Measurements from ENCODE around the gene PTGFR. TPM values are rescaled to one million over a fixed set of nuclear protein-coding genes. Genes with fewer than 3 reads are reported as not detected.

The PTGFR gene
- total and polyA plus RNA-seq, 10 of the 15 experiments (the other 5 are each of a cell fraction or from before 2014, with no cell fraction given), result not detected

GRCh38 chr1:78527706-78528105 lies 36.9 kb downstream of the PTGFR start:
- POLR2A ChIA-PET, result no interaction called here
- Histone ChIP-seq H2AFZ (ENCODE audit: control insufficient read depth, low read depth, low read length) (no peak overlapping the region), H3K4me1 (ENCODE audit: control insufficient read depth, insufficient read depth, low read length) (no peaks in the 10 kb centered on the region), H3K79me2 (ENCODE audit: control insufficient read depth, insufficient read depth, low read length) (no peaks in the 10 kb centered on the region), H3K4me2 (ENCODE audit: control insufficient read depth, insufficient read depth) (no peak overlapping the region), H3K27ac (ENCODE audit: control insufficient read depth, insufficient read depth) (no peak overlapping the region), H3K4me3 (no peak overlapping the region), H3K9me3 (replicated peaks; ENCODE audit: control insufficient read depth, insufficient read depth, low read length) (no peaks in the 10 kb centered on the region), H3K9ac (ENCODE audit: control insufficient read depth, insufficient read depth, low read length) (no peak overlapping the region), H3K27me3 (replicated peaks in 1 of 2; ENCODE audit: control insufficient read depth in 2 of 2, insufficient read depth in 2 of 2, low read length in 1 of 2) (no peaks in the 10 kb centered on the region), H3K36me3 (ENCODE audit: control insufficient read depth in 2 of 2, insufficient read depth in 2 of 2, low read length in 1 of 2) (no peaks in the 10 kb centered on the region), H4K20me1 (ENCODE audit: control insufficient read depth, insufficient read depth) (no peaks in the 10 kb centered on the region)
- WGBS (ENCODE audit: insufficient coverage, insufficient replicate concordance, low lambda C conversion rate, missing lambda C conversion rate), result 34% methylated on average over 2 of the region's 2 CpGs
- intact Hi-C loops (cut with micrococcal nuclease; ENCODE audit: unreplicated experiment), result no loop called here
- CTCF ChIA-PET, result interaction anchor here (0.6 kb wide), 1 partner anchor 879 kb away, joined by 3 read pairs; no protein-coding TSS in a partner anchor
- no peak for ATAC-seq
- in situ Hi-C loops (cut with MboI), result no loop called here
- BruUV-seq (replicated peaks), result no TSS peak
- no peak for DNase-seq (ENCODE audit: low read depth, low spot score)
- no peak for FAIRE-seq
- TF ChIP-seq PAX8 (IDR thresholded peaks at IDR 0.05) (no peak), STAT3 (IDR thresholded peaks at IDR 0.05; ENCODE audit: low read depth, low read length) (no peak), E2F8 (IDR thresholded peaks at IDR 0.05; ENCODE audit: low read depth, partially characterized antibody) (no peak), SREBF1 (IDR thresholded peaks at IDR 0.05; ENCODE audit: low read length) (no peak), NBN (IDR thresholded peaks at IDR 0.05) (no peak), RCOR1 (conservative IDR thresholded peaks at IDR 0.05; ENCODE audit: low read depth, low read length) (no peak), RB1 (IDR thresholded peaks at IDR 0.05; ENCODE audit: borderline replicate concordance) (no peak), JUNB (IDR thresholded peaks at IDR 0.05) (no peak), MYC (IDR thresholded peaks at IDR 0.05; ENCODE audit: insufficient read depth, insufficient read length, insufficient replicate concordance, low read length, severe bottlenecking) (no peak), CHD2 (IDR thresholded peaks at IDR 0.05; ENCODE audit: borderline replicate concordance, low read depth, low read length) (no peak), POLR2AphosphoS5 (IDR thresholded peaks at IDR 0.05; ENCODE audit: low read length) (no peak), ZNF384 (IDR thresholded peaks at IDR 0.05; ENCODE audit: borderline replicate concordance, low read depth, low read length) (no peak), HDAC2 (IDR thresholded peaks at IDR 0.05) (no peak), ZNF24 (IDR thresholded peaks at IDR 0.05) (no peak), YBX1 (IDR thresholded peaks at IDR 0.05) (no peak), ATF7 (IDR thresholded peaks at IDR 0.05; ENCODE audit: low read depth) (no peak), MLLT1 (IDR thresholded peaks at IDR 0.05) (no peak), GABPA (IDR thresholded peaks at IDR 0.05; ENCODE audit: low read depth) (no peak)
- RAD21 ChIA-PET (ENCODE audit: unreplicated experiment), result no interaction called here
- SMC1A ChIA-PET (ENCODE audit: uncharacterized antibody, unreplicated experiment), result no interaction called here
